Subcutaneous adipose tissue (tissue), 4 donors: ENCODE data around the gene BANF2. TPM values are rescaled to one million over a fixed set of nuclear protein-coding genes. Genes with fewer than 3 reads are reported as not detected.

Experiments used
- total RNA-seq, 4 donors: library from RNA; depleted of rRNA; stranded (reverse); fragments of >200 nt; gene quantifications; one replicate each; pipeline ENCODE4 v1.1.0, GENCODE V29; 2016
- TF ChIP-seq, protein P1 (sequence below): fragments of 450-650 bp; IDR thresholded peaks from one replicate; pipeline ENCODE4 v1.5.1; 2016; ENCODE audit warnings: low read depth, mild to moderate bottlenecking, control low read depth, antibody characterized with exemption, moderate library complexity

Gene BANF2
- total RNA-seq, 4 donors from 2014 or later = not detected

DNA sequence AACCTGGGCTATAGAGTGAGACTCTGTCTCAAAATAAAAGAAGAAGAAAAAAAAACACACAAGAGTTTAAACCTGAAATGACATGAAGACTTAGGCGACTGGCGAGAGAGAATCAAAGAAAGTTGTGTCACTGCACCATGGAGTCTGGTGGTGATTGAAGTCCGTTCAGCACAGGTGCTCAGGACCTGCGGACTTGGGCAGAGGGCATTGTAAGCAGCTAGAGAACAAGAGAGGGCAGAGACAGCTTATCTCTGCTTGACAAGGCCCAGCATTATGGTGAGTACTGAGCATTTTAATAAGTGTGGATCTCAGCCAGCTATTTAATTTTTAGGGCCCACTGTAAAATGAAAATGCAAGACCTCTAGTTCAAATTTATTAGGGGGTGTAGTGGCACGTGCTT lies 31.5 kb downstream of the BANF2 start:
- TF ChIP-seq, protein P1, sequence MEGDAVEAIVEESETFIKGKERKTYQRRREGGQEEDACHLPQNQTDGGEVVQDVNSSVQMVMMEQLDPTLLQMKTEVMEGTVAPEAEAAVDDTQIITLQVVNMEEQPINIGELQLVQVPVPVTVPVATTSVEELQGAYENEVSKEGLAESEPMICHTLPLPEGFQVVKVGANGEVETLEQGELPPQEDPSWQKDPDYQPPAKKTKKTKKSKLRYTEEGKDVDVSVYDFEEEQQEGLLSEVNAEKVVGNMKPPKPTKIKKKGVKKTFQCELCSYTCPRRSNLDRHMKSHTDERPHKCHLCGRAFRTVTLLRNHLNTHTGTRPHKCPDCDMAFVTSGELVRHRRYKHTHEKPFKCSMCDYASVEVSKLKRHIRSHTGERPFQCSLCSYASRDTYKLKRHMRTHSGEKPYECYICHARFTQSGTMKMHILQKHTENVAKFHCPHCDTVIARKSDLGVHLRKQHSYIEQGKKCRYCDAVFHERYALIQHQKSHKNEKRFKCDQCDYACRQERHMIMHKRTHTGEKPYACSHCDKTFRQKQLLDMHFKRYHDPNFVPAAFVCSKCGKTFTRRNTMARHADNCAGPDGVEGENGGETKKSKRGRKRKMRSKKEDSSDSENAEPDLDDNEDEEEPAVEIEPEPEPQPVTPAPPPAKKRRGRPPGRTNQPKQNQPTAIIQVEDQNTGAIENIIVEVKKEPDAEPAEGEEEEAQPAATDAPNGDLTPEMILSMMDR = no peak

DNA sequence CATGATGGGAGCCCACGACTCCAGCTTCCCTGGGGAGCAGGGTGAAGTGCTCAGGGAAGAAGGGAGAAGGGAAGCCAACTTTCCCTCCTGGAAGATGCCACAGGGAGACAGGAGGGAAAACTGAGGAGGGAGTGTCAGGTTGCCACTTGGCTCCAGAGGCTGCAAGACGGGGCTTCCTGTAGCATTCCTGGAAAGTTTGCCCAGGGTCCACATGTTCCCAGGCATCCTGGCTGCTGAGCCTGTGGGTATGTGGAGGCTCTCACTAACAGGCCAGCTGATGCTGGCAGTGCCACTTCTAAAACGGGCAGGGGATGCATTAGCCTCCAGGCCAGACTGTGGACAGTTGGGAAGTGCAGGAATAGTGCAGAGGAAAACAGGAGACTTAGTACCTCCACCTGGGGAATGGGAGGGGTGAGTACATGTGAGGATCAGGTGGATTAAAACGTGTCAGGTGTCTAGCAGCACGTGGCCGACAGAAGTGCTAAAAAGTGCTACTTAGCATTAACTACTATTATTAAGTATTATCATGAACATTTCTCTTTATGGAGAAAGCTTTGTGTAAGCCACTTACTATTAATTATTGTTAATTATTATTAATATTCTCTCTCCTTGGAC lies 33.2 kb downstream of the BANF2 start:
- TF ChIP-seq, protein P1 = no peak

DNA sequence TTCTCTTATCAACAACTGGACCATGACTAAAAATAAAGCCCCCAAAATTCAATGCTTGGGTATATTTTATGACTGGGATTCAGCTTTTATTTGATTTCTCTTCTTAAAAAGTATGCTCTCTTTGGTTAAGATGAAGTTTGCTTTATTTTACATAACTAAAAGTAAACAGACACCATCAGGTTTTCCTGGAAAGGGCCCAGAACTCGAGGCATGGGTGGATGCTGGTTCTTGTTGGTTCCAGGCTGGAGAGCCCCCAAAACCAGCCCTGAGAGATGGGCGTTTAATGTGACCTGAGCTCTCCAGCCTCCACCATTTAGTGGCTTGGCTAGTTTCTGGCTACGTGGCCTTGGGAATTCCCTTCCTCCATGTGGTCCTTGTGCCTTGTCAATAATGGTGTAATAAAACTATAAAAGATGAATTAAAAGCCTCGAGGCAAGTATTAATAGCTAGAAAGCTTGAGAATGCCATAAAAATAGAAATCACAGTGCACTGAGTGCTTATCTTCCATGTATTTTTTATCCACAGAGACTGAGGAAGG lies 34.1 kb downstream of the BANF2 start:
- TF ChIP-seq, protein P1 = no peak

DNA sequence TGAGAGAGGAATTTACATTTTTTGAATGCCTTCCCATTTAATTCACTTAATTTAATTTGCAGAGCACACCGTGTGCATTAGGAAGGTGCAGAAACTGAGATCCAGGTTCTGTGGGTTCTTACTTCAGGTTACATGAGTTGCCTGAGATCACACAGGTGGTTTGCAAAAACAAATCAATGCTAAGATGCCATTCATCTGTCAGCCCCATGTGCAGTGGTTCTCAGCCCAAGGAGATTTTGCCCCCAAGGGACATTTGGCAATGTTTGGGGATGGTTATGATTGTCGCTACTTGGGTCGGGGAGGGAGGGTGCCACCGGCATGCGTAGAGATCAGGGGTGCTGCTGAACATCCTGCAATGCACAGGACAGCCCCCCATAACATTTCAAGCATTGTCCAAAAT lies 34.6 kb downstream of the BANF2 start:
- TF ChIP-seq, protein P1 = no peak

DNA sequence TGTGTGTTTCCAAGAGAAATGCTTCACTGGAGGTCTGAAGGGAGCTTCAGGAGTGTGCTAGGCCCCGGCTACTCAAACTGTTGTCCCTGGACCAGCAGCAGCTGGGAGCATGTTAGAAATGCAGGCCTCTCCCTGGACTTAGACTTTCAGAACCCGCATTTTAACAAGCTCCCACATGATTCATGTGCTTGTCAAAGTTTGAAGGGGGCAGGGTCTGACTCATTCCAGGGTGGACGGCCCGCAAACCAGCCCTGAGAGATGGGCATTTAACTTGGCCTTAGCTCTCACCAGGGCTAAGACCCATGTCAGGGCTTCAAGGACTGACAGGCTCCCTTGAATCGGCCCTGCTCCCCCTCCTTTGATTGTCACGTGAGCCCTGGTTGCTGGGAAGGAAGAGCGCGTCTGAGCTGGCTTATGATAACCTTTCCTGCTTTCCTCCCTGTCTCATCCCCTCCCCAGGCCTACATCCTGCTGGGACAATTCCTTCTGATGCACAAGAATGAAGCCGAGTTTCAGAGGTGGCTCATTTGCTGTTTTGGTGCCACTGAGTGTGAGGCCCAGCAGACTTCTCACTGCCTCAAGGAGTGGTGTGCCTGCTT lies 35.5 kb downstream of the BANF2 start:
- TF ChIP-seq, protein P1 = no peak

DNA sequence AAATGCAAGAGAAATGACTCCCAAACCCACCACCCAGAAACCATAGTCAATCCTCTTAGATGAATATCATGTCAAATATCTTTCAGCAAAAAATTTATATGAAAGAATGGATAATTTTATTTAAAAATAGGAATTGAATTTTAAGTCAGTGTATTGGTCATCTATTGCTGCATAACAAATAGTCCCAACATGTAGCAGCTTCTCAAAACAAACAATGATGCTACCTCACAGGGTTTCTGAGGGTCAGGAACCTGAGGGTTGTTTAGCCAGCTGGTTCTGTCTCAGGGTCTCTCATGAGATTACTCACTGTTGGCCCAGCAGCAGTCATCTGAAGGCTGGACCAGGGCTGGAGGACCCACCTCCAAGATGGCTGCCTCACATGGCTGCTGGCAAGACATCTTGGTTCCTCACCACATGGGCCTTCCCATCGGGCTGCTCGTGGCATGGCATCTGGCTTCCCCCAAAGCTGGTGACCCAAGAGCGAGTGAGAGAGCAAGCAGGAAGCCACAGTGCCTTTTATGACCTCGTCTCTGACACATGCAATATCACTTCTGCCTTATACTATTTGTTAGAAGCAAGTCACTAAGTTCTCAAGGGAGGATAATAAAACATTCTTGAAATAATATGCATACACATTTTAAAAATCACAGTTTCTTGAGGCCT lies 36.3 kb downstream of the BANF2 start:
- TF ChIP-seq, protein P1 = no peak

DNA sequence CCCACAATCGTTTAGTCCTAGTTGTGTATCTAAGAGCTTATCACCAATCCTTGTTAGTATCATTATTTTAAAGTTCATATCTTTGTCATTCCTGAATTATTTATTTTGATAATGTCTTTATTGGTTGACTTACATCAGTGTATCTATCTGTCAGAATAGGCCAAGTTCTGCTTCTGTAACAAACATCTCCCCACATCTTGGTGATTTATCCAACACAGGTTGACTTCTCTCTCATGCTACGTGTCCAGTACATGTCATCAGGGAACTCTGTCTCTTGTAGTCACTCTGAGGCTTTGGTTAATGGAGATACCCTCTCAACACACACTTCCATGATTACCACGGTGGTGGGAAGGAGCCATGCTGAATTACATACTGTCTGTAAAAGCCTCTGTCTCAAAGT lies 38.4 kb downstream of the BANF2 start:
- TF ChIP-seq, protein P1 = no peak
